ENCODE data around the gene ZNF565.
A peak's percentile ranks its signal among the peaks of the same experiment; 100 is the strongest.
"Not testable (repeated sequence)": the region's sequence is repeated elsewhere in the genome, so short reads cannot be mapped to it uniquely, and the experiment has no call there.

Gene ZNF565

GRCh38 chr19:36236946-36237310 is 22.5 kb upstream of the ZNF565 start:
- no peak overlapping the region for H3K27ac ChIP-seq (replicated peaks)
- no peak overlapping the region for H3K4me3 ChIP-seq (replicated peaks; ENCODE audit: insufficient read depth, low read length)
- no peaks in the 10 kb centered on the region for H3K27me3 ChIP-seq (ENCODE audit: insufficient read depth, poor library complexity, severe bottlenecking)
- TF ChIP-seq POLR2AphosphoS5 (IDR thresholded peaks at IDR 0.05; ENCODE audit: low read depth) (no peak), REST (IDR thresholded peaks at IDR 0.05; ENCODE audit: insufficient replicate concordance, low read depth) (no peak), SPI1 (IDR thresholded peaks at IDR 0.05; ENCODE audit: borderline replicate concordance, low read depth) (no peak), CTCF (IDR thresholded peaks at IDR 0.05; ENCODE audit: insufficient read depth, low read length) (no peak), GABPA (IDR thresholded peaks at IDR 0.05; ENCODE audit: low read depth) (no peak)
- DNase-seq (ENCODE audit: low read depth in 1 of 2, low spot score in 1 of 2): no peak

- H3K4me3 ChIP-seq (replicated peaks; ENCODE audit: insufficient read depth, low read length): no peak overlapping the region
- DNase-seq (ENCODE audit: low read depth in 1 of 2, low spot score in 1 of 2): no peak
- TF ChIP-seq GABPA (IDR thresholded peaks at IDR 0.05; ENCODE audit: low read depth): no peak
- TF ChIP-seq REST (IDR thresholded peaks at IDR 0.05; ENCODE audit: insufficient replicate concordance, low read depth): no peak
- no peak for TF ChIP-seq CTCF (IDR thresholded peaks at IDR 0.05; ENCODE audit: insufficient read depth, low read length)
- no peak for TF ChIP-seq SPI1 (IDR thresholded peaks at IDR 0.05; ENCODE audit: borderline replicate concordance, low read depth)
- 0 out of 2 replicates have a peak, but pooled peaks have one; percentile 25 for TF ChIP-seq POLR2AphosphoS5 (IDR thresholded peaks at IDR 0.05; ENCODE audit: low read depth)
These were observed 22.0 kb upstream of the ZNF565 start for GRCh38 chr19:36236304-36236945.

GRCh38 chr19:36233626-36234025 is 19.2 kb upstream of the ZNF565 start:
- not testable (repeated sequence) for H3K27me3 ChIP-seq (ENCODE audit: insufficient read depth, poor library complexity, severe bottlenecking); DNase-seq (ENCODE audit: low read depth in 1 of 2, low spot score in 1 of 2); H3K27ac ChIP-seq (replicated peaks); H3K4me3 ChIP-seq (replicated peaks; ENCODE audit: insufficient read depth, low read length)

More at GRCh38 chr19:36236304-36236945, 22.0 kb upstream of the ZNF565 start:
- H3K27ac ChIP-seq (replicated peaks): no peak overlapping the region
- no peaks in the 10 kb centered on the region for H3K27me3 ChIP-seq (ENCODE audit: insufficient read depth, poor library complexity, severe bottlenecking)

- H3K27me3 ChIP-seq (ENCODE audit: insufficient read depth, poor library complexity, severe bottlenecking): no peaks in the 10 kb centered on the region
- H3K27ac ChIP-seq (replicated peaks): no peak overlapping the region
- no peak for DNase-seq (ENCODE audit: low read depth in 1 of 2, low spot score in 1 of 2)
- TF ChIP-seq POLR2AphosphoS5 (IDR thresholded peaks at IDR 0.05; ENCODE audit: low read depth): no peak
- no peak for TF ChIP-seq REST (IDR thresholded peaks at IDR 0.05; ENCODE audit: insufficient replicate concordance, low read depth)
- no peak overlapping the region for H3K4me3 ChIP-seq (replicated peaks; ENCODE audit: insufficient read depth, low read length)
These were observed 10.9 kb upstream of the ZNF565 start for GRCh38 chr19:36225219-36225892.
